Keratinocyte (primary cell): ENCODE measurements around the gene GLRX5. TPM values are rescaled to one million over a fixed set of nuclear protein-coding genes. Genes with fewer than 3 reads are reported as not detected.

Source experiments
- DNase-seq: peaks from one replicate; pipeline ENCODE4 v3.0.0-alpha.2; 2011; ENCODE audit warnings: low read depth, missing footprints, low spot score
- FAIRE-seq: peaks from 2 replicates; lab custom pipeline; 2011; peaks lifted over from hg19 to GRCh38; lab: Jason Lieb, UNC
- H2AFZ ChIP-seq: 2 replicates; pipeline ENCODE4 v1.6.0; 2012; ENCODE audit warnings: low read length, control low read depth, inconsistent platforms; ENCODE audit not compliant: control insufficient read depth
- H3K27ac ChIP-seq: 2 replicates; pipeline ENCODE4 v1.5.1; 2011; ENCODE audit warnings: low read length; ENCODE audit not compliant: control insufficient read depth, insufficient read depth
- H3K27me3 ChIP-seq: 3 replicates; pipeline ENCODE4 v1.6.0; 2011; ENCODE audit warnings: low read length; ENCODE audit not compliant: control insufficient read depth, insufficient read depth; ENCODE audit errors: extremely low read depth
- H3K36me3 ChIP-seq, 2 experiments: 2 replicates in 1 of 2; 3 replicates in 1 of 2; pipeline ENCODE4 v1.5.1; 2011; ENCODE audit warnings: low read length in 2 of 2, mild to moderate bottlenecking in 1 of 2; ENCODE audit not compliant: control insufficient read depth in 2 of 2, insufficient read depth in 2 of 2; ENCODE audit errors: extremely low read depth in 1 of 2
- H3K4me1 ChIP-seq: 3 replicates; pipeline ENCODE4 v1.5.1; 2011; ENCODE audit warnings: low read length; ENCODE audit not compliant: control insufficient read depth, insufficient read depth; ENCODE audit errors: extremely low read depth
- H3K4me2 ChIP-seq: 3 replicates; pipeline ENCODE4 v1.6.0; 2011; ENCODE audit warnings: low read depth, low read length; ENCODE audit not compliant: control insufficient read depth, insufficient read depth; ENCODE audit errors: extremely low read depth
- H3K4me3 ChIP-seq, 3 experiments: fragments of 200-600 bp in 1 of 3; sonication (generic) in 1 of 3; 2 replicates in 2 of 3; 3 replicates in 1 of 3; pipeline ENCODE4 v1.5.1; 2011 to 2016; ENCODE audit warnings: low read length in 3 of 3, mild to moderate bottlenecking in 3 of 3, control low read depth in 2 of 3, inconsistent platforms in 1 of 3, low read depth in 1 of 3, mixed read lengths in 1 of 3, mixed run types in 1 of 3, moderate library complexity in 1 of 3; ENCODE audit not compliant: control insufficient read depth in 2 of 3, insufficient read depth in 2 of 3; ENCODE audit errors: extremely low read depth in 1 of 3
- H3K79me2 ChIP-seq: 2 replicates; pipeline ENCODE4 v1.6.0; 2012; ENCODE audit warnings: low read length; ENCODE audit not compliant: control insufficient read depth, insufficient read depth
- H3K9ac ChIP-seq: 3 replicates; pipeline ENCODE4 v1.6.0; 2011; ENCODE audit warnings: low read length; ENCODE audit not compliant: control insufficient read depth, insufficient read depth; ENCODE audit errors: extremely low read depth
- H3K9me1 ChIP-seq: 3 replicates; pipeline ENCODE4 v1.6.0; 2011; ENCODE audit warnings: low read length; ENCODE audit not compliant: control insufficient read depth, insufficient read depth; ENCODE audit errors: extremely low read depth
- H3K9me3 ChIP-seq: 2 replicates; pipeline ENCODE4 v1.5.1; 2012; ENCODE audit warnings: low read depth, low read length; ENCODE audit not compliant: control insufficient read depth
- H4K20me1 ChIP-seq: 3 replicates; pipeline ENCODE4 v1.6.0; 2011; ENCODE audit warnings: low read length; ENCODE audit not compliant: control insufficient read depth, insufficient read depth; ENCODE audit errors: extremely low read depth
- CTCF ChIP-seq, 3 experiments: IDR thresholded peaks in 1 of 3; conservative IDR thresholded peaks in 1 of 3; optimal IDR thresholded peaks in 1 of 3; 2 replicates in 2 of 3; 3 replicates in 1 of 3; pipeline versions ENCODE3 to v1.5.1; 2011; ENCODE audit warnings: low read length in 3 of 3, mild to moderate bottlenecking in 3 of 3, moderate library complexity in 2 of 3, control low read depth in 1 of 3, inconsistent platforms in 1 of 3; ENCODE audit not compliant: insufficient read depth in 2 of 3; ENCODE audit errors: extremely low read depth in 1 of 3
- EZH2 ChIP-seq: IDR thresholded peaks from one replicate; pipeline ENCODE4 v1.6.1; 2012; ENCODE audit warnings: inconsistent platforms, mild to moderate bottlenecking, low read length, moderate library complexity
- dilution Hi-C: fragments of 300-500 bp; cut with MboI; formaldehyde crosslinking; loops from one replicate; pipeline ENCODE4 v1.7.0; 2020; ENCODE audit warnings: low sequenced_read_pairs; ENCODE audit not compliant: extremely low pct_ligation_motif_present
- polyA plus RNA-seq, 5 experiments: library from polyadenylated mRNA; depleted of rRNA in 3 of 5; stranded (reverse) in 3 of 5; stranded (forward) in 1 of 5; unstranded in 1 of 5; fragments of >200 nt; gene quantifications; 1 replicate in 1 of 5; 2 replicates in 3 of 5; 3 replicates in 1 of 5; pipeline versions ENCODE4 v1.2.1 to v1.2.3, GENCODE V29; 2011 to 2012; ENCODE audit warnings: missing spikeins in 2 of 5, low read depth in 1 of 5, low replicate concordance in 1 of 5

The GLRX5 gene
- polyA plus RNA-seq, 1 donor (not counting 4 experiments of a cell fraction or from before 2014, with no cell fraction given): 60.9 TPM

- Histone ChIP-seq H4K20me1 (no peaks in the 10 kb centered on the region), H2AFZ (no peak overlapping the region), H3K9ac (no peak overlapping the region), H3K36me3 (no peaks in the 10 kb centered on the region), H3K27ac (no peak overlapping the region), H3K4me2 (peak overlapping the region; percentile 60), H3K27me3 (no peaks in the 10 kb centered on the region), H3K4me3 (no peak overlapping the region), H3K9me1 (no peaks in the 10 kb centered on the region), H3K79me2 (no peaks in the 10 kb centered on the region), H3K9me3 (no peaks in the 10 kb centered on the region), H3K4me1 (peaks cover 64% of the 10 kb centered on the region)
- FAIRE-seq (no peak), DNase-seq (no peak)
- dilution Hi-C loops: no loop called here
- TF ChIP-seq CTCF (optimal IDR thresholded peaks at IDR 0.05 in 1 of 3, IDR thresholded peaks at IDR 0.05 in 1 of 3, conservative IDR thresholded peaks at IDR 0.05 in 1 of 3; ENCODE audit: extremely low read depth in 1 of 3, insufficient read depth in 2 of 3, low read length in 3 of 3): no peak
- TF ChIP-seq EZH2: no peak
Observed at GRCh38 chr14:95520346-95520745, 14.5 kb upstream of the GLRX5 start.

- no peak overlapping the region for H2AFZ ChIP-seq
- no peaks in the 10 kb centered on the region for H4K20me1 ChIP-seq
- no peak overlapping the region for H3K4me2 ChIP-seq
- DNase-seq: no peak
- TF ChIP-seq EZH2: no peak
- no peak for TF ChIP-seq CTCF (optimal IDR thresholded peaks at IDR 0.05 in 1 of 3, IDR thresholded peaks at IDR 0.05 in 1 of 3, conservative IDR thresholded peaks at IDR 0.05 in 1 of 3; ENCODE audit: extremely low read depth in 1 of 3, insufficient read depth in 2 of 3, low read length in 3 of 3)
- H3K27ac ChIP-seq: no peak overlapping the region
- H3K36me3 ChIP-seq: no peaks in the 10 kb centered on the region
- no peaks in the 10 kb centered on the region for H3K27me3 ChIP-seq
- H3K9me3 ChIP-seq: no peaks in the 10 kb centered on the region
- no peak overlapping the region for H3K4me3 ChIP-seq
- no peak overlapping the region for H3K9ac ChIP-seq
- H3K4me1 ChIP-seq: peaks cover 57% of the 10 kb centered on the region
- no peak for FAIRE-seq
- H3K9me1 ChIP-seq: no peaks in the 10 kb centered on the region
- no peaks in the 10 kb centered on the region for H3K79me2 ChIP-seq
- dilution Hi-C loops: no loop called here
Observed at GRCh38 chr14:95521001-95521400, 13.8 kb upstream of the GLRX5 start.
